Trophoblast cell (in vitro differentiated cells and primary cell): Measurements from ENCODE around the gene ACOT7.

Source experiments
- DNase-seq, 2 donors: peaks; one replicate each; pipeline ENCODE4 v3.0.0-alpha.2; 2016
- H2AFZ ChIP-seq: 2 replicates; pipeline ENCODE4 v1.6.1; 2013; ENCODE audit warnings: low read length, moderate library complexity, mild to moderate bottlenecking; ENCODE audit not compliant: insufficient read depth, poor library complexity
- H2AK5ac ChIP-seq: 2 replicates; pipeline ENCODE4 v1.6.1; 2013; ENCODE audit warnings: mild to moderate bottlenecking, low read length
- H2BK120ac ChIP-seq: 2 replicates; pipeline ENCODE4 v1.6.1; 2013; ENCODE audit warnings: low read length, mild to moderate bottlenecking, moderate library complexity; ENCODE audit not compliant: insufficient read depth, poor library complexity
- H2BK12ac ChIP-seq: 2 replicates; pipeline ENCODE4 v1.6.1; 2013; ENCODE audit warnings: mild to moderate bottlenecking, low read length, moderate library complexity
- H2BK5ac ChIP-seq: 2 replicates; pipeline ENCODE4 v1.6.1; 2013; ENCODE audit warnings: low read length, low read depth, moderate library complexity, mild to moderate bottlenecking; ENCODE audit not compliant: poor library complexity
- H3K14ac ChIP-seq: 2 replicates; pipeline ENCODE4 v1.6.1; 2013; ENCODE audit warnings: mild to moderate bottlenecking, low read length
- H3K18ac ChIP-seq: 2 replicates; pipeline ENCODE4 v1.6.1; 2013; ENCODE audit warnings: mild to moderate bottlenecking, low read length
- H3K23ac ChIP-seq: 2 replicates; pipeline ENCODE4 v1.6.1; 2013; ENCODE audit warnings: low read length
- H3K27ac ChIP-seq: 2 replicates; pipeline ENCODE4 v1.5.1; 2013; ENCODE audit warnings: low read depth, mild to moderate bottlenecking, inconsistent platforms, low read length, moderate library complexity
- H3K27me3 ChIP-seq: 2 replicates; pipeline ENCODE4 v1.6.1; 2013; ENCODE audit warnings: inconsistent platforms, mild to moderate bottlenecking, low read length, moderate library complexity; ENCODE audit not compliant: insufficient read depth
- H3K36me3 ChIP-seq, 2 experiments: 1 replicate in 1 of 2; 2 replicates in 1 of 2; pipeline ENCODE4 v1.6.1; 2013; ENCODE audit warnings: low read length in 2 of 2, mild to moderate bottlenecking in 2 of 2, moderate library complexity in 1 of 2; ENCODE audit not compliant: insufficient read depth in 2 of 2, control insufficient read depth in 1 of 2
- H3K4ac ChIP-seq: 2 replicates; pipeline ENCODE4 v1.6.1; 2013; ENCODE audit warnings: low read depth, mild to moderate bottlenecking, low read length, moderate library complexity
- H3K4me1 ChIP-seq, 2 experiments: 1 replicate in 1 of 2; 2 replicates in 1 of 2; pipeline ENCODE4 v1.6.1; 2013; ENCODE audit warnings: low read length in 2 of 2, mild to moderate bottlenecking in 2 of 2, moderate library complexity in 1 of 2; ENCODE audit not compliant: insufficient read depth in 2 of 2, control insufficient read depth in 1 of 2
- H3K4me2 ChIP-seq: 2 replicates; pipeline ENCODE4 v1.6.1; 2013; ENCODE audit warnings: inconsistent platforms, mild to moderate bottlenecking, low read length, moderate library complexity
- H3K4me3 ChIP-seq: 2 replicates; pipeline ENCODE4 v1.5.1; 2013; ENCODE audit warnings: mild to moderate bottlenecking, low read depth, low read length, inconsistent platforms
- H3K79me1 ChIP-seq: one replicate; pipeline ENCODE4 v1.6.1; 2013; ENCODE audit warnings: low read length
- H3K79me2 ChIP-seq: 2 replicates; pipeline ENCODE4 v1.6.1; 2013; ENCODE audit warnings: low read length, mild to moderate bottlenecking; ENCODE audit not compliant: control insufficient read depth, insufficient read depth, poor library complexity
- H3K9ac ChIP-seq: 2 replicates; pipeline ENCODE4 v1.6.1; 2013; ENCODE audit warnings: mild to moderate bottlenecking, low read length
- H3K9me3 ChIP-seq: 2 replicates; pipeline ENCODE4 v1.6.1; 2013; ENCODE audit warnings: low read depth, mild to moderate bottlenecking, control low read depth, inconsistent platforms, low read length; ENCODE audit not compliant: insufficient read depth
- H4K12ac ChIP-seq: 2 replicates; pipeline ENCODE4 v1.6.1; 2013; ENCODE audit warnings: low read depth, mild to moderate bottlenecking, low read length, moderate library complexity
- H4K8ac ChIP-seq: 2 replicates; pipeline ENCODE4 v1.6.1; 2013; ENCODE audit warnings: low read depth, mild to moderate bottlenecking, low read length, moderate library complexity
- H4K91ac ChIP-seq: one replicate; pipeline ENCODE4 v1.6.1; 2013; ENCODE audit warnings: low read depth, mild to moderate bottlenecking, low read length, moderate library complexity
- WGBS: extraction: QIAGEN DNeasy Blood & Tissue Kit; methylation state at CpG from one replicate; pipeline ENCODE4 v1.1.7; 2013; ENCODE audit warnings: missing lambda C conversion rate; ENCODE audit not compliant: insufficient read length, insufficient coverage; ENCODE audit errors: extremely low coverage; 5-methylcytosine and 5-hydroxymethylcytosine counted together

Gene ACOT7

DNA sequence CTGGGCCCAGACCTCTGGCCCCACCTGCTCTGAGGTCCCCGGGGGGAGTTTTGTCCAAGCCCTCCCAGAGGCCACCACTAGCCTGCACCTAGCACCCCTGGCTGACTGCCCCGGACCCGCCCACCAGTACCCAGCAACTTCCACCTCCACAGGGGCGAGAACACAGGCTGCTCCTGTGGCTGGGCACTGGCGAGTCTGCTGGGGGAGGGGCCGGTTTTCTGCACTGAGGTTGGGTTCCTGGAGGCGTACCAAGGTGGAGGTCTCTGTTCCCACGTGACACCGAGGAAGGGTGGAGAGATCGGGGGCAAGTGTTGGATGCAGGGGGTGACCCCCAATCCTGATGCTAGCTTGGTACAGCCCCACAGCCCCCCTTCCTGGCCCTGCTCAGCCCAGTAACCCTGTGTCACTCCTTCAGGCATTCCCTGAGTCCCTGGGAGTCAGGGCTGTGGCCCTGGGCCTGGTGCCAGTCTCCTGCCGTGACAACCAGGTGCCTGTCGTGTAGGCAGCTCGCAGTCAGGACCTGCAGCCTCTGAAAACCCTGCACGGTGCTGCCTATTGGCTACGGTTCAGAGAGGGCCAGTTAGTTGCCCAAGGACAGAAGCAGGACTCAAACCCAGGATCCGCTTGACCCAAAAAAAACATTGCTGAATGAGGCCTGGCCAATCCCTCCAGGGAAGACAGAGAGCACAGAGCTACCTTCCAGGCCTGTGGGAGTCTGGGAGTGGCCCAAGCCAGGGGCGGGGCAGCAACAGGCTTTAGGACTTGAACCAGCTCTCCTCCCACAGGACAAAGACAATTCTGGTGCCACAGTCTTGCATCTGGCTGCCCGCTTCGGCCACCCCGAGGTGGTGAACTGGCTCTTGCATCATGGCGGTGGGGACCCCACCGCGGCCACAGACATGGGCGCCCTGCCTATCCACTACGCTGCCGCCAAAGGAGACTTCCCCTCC, 34.1 kb upstream of the ACOT7 start:
- Histone ChIP-seq H2AK5ac (no peak overlapping the region), H4K91ac (no peak overlapping the region), H3K36me3 (no peaks in the 10 kb centered on the region), H2BK12ac (no peak overlapping the region), H3K79me1 (no peaks in the 10 kb centered on the region), H3K9ac (no peak overlapping the region), H2AFZ (no peak overlapping the region), H3K18ac (no peak overlapping the region), H2BK120ac (no peak overlapping the region), H3K27ac (no peak overlapping the region), H3K4me3 (no peak overlapping the region), H3K79me2 (no peaks in the 10 kb centered on the region), H4K8ac (no peak overlapping the region), H3K9me3 (peaks cover 7% of the 10 kb centered on the region), H3K14ac (no peak overlapping the region), H4K12ac (no peak overlapping the region), H3K27me3 (peaks cover 26% of the 10 kb centered on the region), H3K4me2 (no peak overlapping the region), H2BK5ac (no peak overlapping the region), H3K23ac (no peak overlapping the region), H3K4me1 (peaks cover 2 to 8% of the 10 kb centered on the region in 2 experiments), H3K4ac (no peak overlapping the region)
- no peak for DNase-seq
- WGBS: no CpG with 5 or more reads among the region's 26 CpGs

DNA sequence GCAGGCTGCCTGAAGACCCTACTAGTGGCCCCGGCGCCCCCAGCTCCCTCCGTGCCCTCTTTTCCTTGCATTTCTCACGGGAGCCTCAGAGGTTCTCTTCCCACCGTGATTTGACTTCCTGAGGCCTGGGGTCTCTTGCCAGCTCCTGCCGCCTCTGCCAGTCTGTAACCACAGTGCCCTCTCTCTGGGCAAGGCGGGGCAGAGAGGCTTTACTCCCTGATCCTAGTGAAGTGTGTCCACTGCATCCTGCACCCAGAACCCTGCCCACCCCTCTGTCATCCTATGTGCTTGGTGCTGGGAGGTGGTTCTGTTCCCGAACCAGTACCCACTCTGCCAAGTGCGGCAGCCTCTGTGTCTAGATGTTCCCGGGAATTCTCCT, 33.4 kb upstream of the ACOT7 start:
- no peak overlapping the region for H3K14ac ChIP-seq
- H3K36me3 ChIP-seq: no peaks in the 10 kb centered on the region
- H3K4me2 ChIP-seq: no peak overlapping the region
- no peak overlapping the region for H2BK120ac ChIP-seq
- H3K18ac ChIP-seq: no peak overlapping the region
- H2BK12ac ChIP-seq: no peak overlapping the region
- H3K23ac ChIP-seq: no peak overlapping the region
- H3K27me3 ChIP-seq: peaks cover 26% of the 10 kb centered on the region
- peaks cover 2 to 8% of the 10 kb centered on the region in 2 experiments for H3K4me1 ChIP-seq
- no peak overlapping the region for H3K27ac ChIP-seq
- WGBS: no CpG with 5 or more reads among the region's 10 CpGs
- no peaks in the 10 kb centered on the region for H3K79me1 ChIP-seq
- no peaks in the 10 kb centered on the region for H3K79me2 ChIP-seq
- no peak overlapping the region for H3K4me3 ChIP-seq
- H2BK5ac ChIP-seq: no peak overlapping the region
- no peak overlapping the region for H2AFZ ChIP-seq
- H4K91ac ChIP-seq: no peak overlapping the region
- H3K4ac ChIP-seq: no peak overlapping the region
- H4K8ac ChIP-seq: no peak overlapping the region
- no peak overlapping the region for H3K9ac ChIP-seq
- no peak overlapping the region for H4K12ac ChIP-seq
- no peak overlapping the region for H2AK5ac ChIP-seq
- H3K9me3 ChIP-seq: peaks cover 7% of the 10 kb centered on the region
- no peak for DNase-seq

DNA sequence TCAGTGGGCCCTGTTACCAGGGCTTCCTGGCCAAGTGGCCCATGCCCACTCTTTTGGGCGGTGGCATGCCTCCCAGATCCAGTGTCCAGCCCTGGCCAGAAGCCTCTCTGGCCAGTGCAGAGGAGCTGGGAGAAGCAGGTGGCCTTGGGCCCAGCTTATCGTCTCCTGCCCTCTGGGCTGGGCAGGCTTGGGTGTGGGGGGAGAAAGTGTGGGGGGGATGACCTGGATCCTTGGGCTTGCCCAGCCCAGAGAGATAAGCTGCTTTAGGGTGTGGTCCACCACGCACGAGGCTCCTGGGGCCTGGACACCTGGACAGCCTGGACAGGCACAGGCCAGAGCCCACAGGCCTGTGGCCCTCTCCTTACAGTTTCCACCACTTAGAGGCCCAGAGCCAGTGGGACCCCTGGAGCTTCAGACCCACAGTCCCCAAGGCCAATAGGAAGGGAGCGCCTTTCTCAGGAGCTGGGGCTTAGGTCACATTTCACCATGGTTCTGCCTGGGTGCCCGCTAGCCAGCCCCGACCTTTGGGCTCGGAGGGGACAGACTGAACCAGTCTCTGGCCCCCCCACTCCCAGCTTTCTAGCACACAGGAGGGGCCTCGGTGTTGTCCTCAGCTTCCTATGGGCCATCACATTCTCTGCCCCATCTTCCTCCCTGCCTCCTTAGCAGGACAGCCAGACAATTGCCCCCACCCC, 32.9 kb upstream of the ACOT7 start:
- no CpG with 5 or more reads among the region's 9 CpGs for WGBS
- Histone ChIP-seq H3K9ac (no peak overlapping the region), H3K4ac (no peak overlapping the region), H3K18ac (no peak overlapping the region), H2BK12ac (no peak overlapping the region), H4K8ac (no peak overlapping the region), H3K14ac (no peak overlapping the region), H4K12ac (no peak overlapping the region), H3K4me1 (peaks cover 2 to 8% of the 10 kb centered on the region in 2 experiments), H3K23ac (no peak overlapping the region), H3K79me2 (no peaks in the 10 kb centered on the region), H4K91ac (no peak overlapping the region), H3K27ac (no peak overlapping the region), H3K4me2 (no peak overlapping the region), H3K27me3 (peaks cover 30% of the 10 kb centered on the region), H2AK5ac (no peak overlapping the region), H3K36me3 (no peaks in the 10 kb centered on the region), H2BK5ac (no peak overlapping the region), H3K9me3 (peaks cover 7% of the 10 kb centered on the region), H3K4me3 (no peak overlapping the region), H2AFZ (no peak overlapping the region), H2BK120ac (no peak overlapping the region), H3K79me1 (no peaks in the 10 kb centered on the region)
- no peak for DNase-seq

DNA sequence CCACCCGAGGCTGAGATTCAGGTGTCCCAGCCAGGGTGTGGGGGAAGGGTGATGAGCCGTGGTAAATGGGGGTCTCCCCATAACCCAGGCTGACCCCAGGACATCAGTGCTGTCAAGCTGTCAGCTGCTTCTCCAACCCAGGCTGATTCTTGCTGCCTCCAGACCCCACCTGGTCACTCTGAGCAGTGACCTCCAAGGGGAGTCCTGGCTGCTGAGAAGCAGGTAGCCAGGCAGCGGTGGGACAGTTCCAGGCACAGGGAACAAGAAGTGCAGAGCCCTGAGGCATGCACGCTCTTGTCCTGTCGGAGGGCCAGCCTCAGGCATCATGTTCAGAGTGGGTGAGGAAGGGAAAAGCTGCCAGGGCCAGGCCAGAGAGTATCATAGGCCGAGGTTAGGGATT, 32.1 kb upstream of the ACOT7 start:
- Histone ChIP-seq H3K9ac (no peak overlapping the region), H3K27me3 (peaks cover 38% of the 10 kb centered on the region), H3K36me3 (no peaks in the 10 kb centered on the region), H3K18ac (no peak overlapping the region), H2BK120ac (no peak overlapping the region), H3K4me2 (no peak overlapping the region), H4K12ac (no peak overlapping the region), H3K79me2 (no peaks in the 10 kb centered on the region), H3K4me3 (no peak overlapping the region), H3K9me3 (peaks cover 7% of the 10 kb centered on the region), H3K14ac (no peak overlapping the region), H4K8ac (no peak overlapping the region), H3K4me1 (peaks cover 2 to 4% of the 10 kb centered on the region in 2 experiments), H2BK5ac (no peak overlapping the region), H2AFZ (no peak overlapping the region), H3K27ac (no peak overlapping the region), H2BK12ac (no peak overlapping the region), H3K4ac (no peak overlapping the region), H3K79me1 (no peaks in the 10 kb centered on the region), H4K91ac (no peak overlapping the region), H2AK5ac (no peak overlapping the region), H3K23ac (no peak overlapping the region)
- no CpG with 5 or more reads among the region's 6 CpGs for WGBS
- DNase-seq: no peak
